H4 (cell line): ENCODE results near the gene VASH2. TPM values are rescaled to one million over a fixed set of nuclear protein-coding genes. Genes with fewer than 3 reads are reported as not detected.
"Not testable (repeated sequence)": the region's sequence is repeated elsewhere in the genome, so short reads cannot be mapped to it uniquely, and the experiment has no call there.

ENCODE experiments used
- DNase-seq: peaks from one replicate; pipeline ENCODE4 v3.0.0-alpha.2; 2015; ENCODE audit warnings: low spot score
- total RNA-seq: library from RNA; depleted of rRNA; stranded (reverse); fragments of >200 nt; shearing (Covaris generic); gene quantifications from 2 replicates; pipeline ENCODE4 v1.2.3, GENCODE V29; 2014

Gene VASH2
- total RNA-seq, 1 experiment from 2014 or later = 2.5 TPM

GRCh38 chr1:212981025-212981495 is 30.7 kb downstream of the VASH2 start:
- DNase-seq = no peak

- no peak for DNase-seq
These were observed 31.4 kb downstream of the VASH2 start for GRCh38 chr1:212981571-212982328.

- DNase-seq = no peak
These were observed 32.2 kb downstream of the VASH2 start for GRCh38 chr1:212982430-212983152.

GRCh38 chr1:212983482-212983881 is 33.1 kb downstream of the VASH2 start:
- no peak for DNase-seq

- no peak for DNase-seq
These were observed 34.4 kb downstream of the VASH2 start for GRCh38 chr1:212984522-212985291.

- no peak for DNase-seq
These were observed 36.2 kb downstream of the VASH2 start for GRCh38 chr1:212986551-212986950.

GRCh38 chr1:212987702-212988322 is 37.5 kb downstream of the VASH2 start:
- DNase-seq = no peak

GRCh38 chr1:212990276-212990675 is 39.9 kb downstream of the VASH2 start:
- DNase-seq = no peak

GRCh38 chr1:212993960-212994359 is 43.6 kb downstream of the VASH2 start:
- not testable (repeated sequence) for DNase-seq

- DNase-seq = no peak
These were observed 44.6 kb downstream of the VASH2 start for GRCh38 chr1:212994926-212995325.

- DNase-seq = no peak
These were observed 52.9 kb downstream of the VASH2 start for GRCh38 chr1:213003256-213003655.

GRCh38 chr1:213008564-213008963 is 58.2 kb downstream of the VASH2 start:
- no peak for DNase-seq

- no peak for DNase-seq
These were observed 64.3 kb downstream of the VASH2 start for GRCh38 chr1:213014642-213015041.

GRCh38 chr1:213015099-213016050 is 65.0 kb downstream of the VASH2 start, which contains the start of gene ANGEL2:
TSS of gene ANGEL2 (minus strand) at chr1:213015867. CDS start at chr1:213015671, 196 bp downstream.
- peak; percentile 98 for DNase-seq

GRCh38 chr1:213017447-213018273 is 67.3 kb downstream of the VASH2 start:
- no peak for DNase-seq

- no peak for DNase-seq
These were observed 69.1 kb downstream of the VASH2 start for GRCh38 chr1:213019450-213019849.

- no peak for DNase-seq
These were observed 69.7 kb downstream of the VASH2 start for GRCh38 chr1:213020016-213020415.

GRCh38 chr1:213027024-213027423 is 76.7 kb downstream of the VASH2 start:
- not testable (repeated sequence) for DNase-seq

GRCh38 chr1:213032651-213033050 is 82.3 kb downstream of the VASH2 start:
- DNase-seq = no peak

GRCh38 chr1:213034713-213035112 is 84.4 kb downstream of the VASH2 start:
- DNase-seq = no peak
